Adrenal gland (tissue), 5 donors: ENCODE measurements around the gene MRRF.

Experiments
- CTCF ChIP-seq, 6 experiments: fragments of 450-650 bp in 4 of 6; fragments of 200-600 bp in 2 of 6; sonication (generic) in 1 of 6; IDR thresholded peaks; 1 replicate in 5 of 6; 2 replicates in 1 of 6; pipeline versions ENCODE4 v1.5.1 to v1.8.0; 2016 to 2021; ENCODE audit warnings: antibody characterized with exemption in 6 of 6, mild to moderate bottlenecking in 2 of 6, moderate library complexity in 1 of 6
- POLR2A ChIP-seq, 2 donors: fragments of 450-650 bp; IDR thresholded peaks; one replicate each; pipeline ENCODE4 v1.6.1; 2017; ENCODE audit warnings: antibody characterized with exemption in 2 of 2, mild to moderate bottlenecking in 2 of 2, moderate library complexity in 1 of 2
- donor health status: DM: no; HTN: no; CAD: no.

- no peak for TF ChIP-seq CTCF (IDR thresholded peaks at IDR 0.05)
- no peak for TF ChIP-seq POLR2A (IDR thresholded peaks at IDR 0.05)
These were observed 53.6 kb downstream of the MRRF start for GRCh38 chr9:122318284-122318683.
